HG03354 (cell line): ENCODE results near the gene PLXDC2.
A peak's percentile ranks its signal among the peaks of the same experiment; 100 is the strongest.
"Not testable (repeated sequence)": the region's sequence is repeated elsewhere in the genome, so short reads cannot be mapped to it uniquely, and the experiment has no call there.

Source experiments
- ATAC-seq: cut with Tn5 transposase; IDR thresholded peaks from one replicate; pipeline ENCODE4 v1.9.1; 2021; ENCODE audit warnings: mild to moderate bottlenecking; ENCODE audit not compliant: unreplicated experiment, poor library complexity, severe bottlenecking

The PLXDC2 gene

DNA sequence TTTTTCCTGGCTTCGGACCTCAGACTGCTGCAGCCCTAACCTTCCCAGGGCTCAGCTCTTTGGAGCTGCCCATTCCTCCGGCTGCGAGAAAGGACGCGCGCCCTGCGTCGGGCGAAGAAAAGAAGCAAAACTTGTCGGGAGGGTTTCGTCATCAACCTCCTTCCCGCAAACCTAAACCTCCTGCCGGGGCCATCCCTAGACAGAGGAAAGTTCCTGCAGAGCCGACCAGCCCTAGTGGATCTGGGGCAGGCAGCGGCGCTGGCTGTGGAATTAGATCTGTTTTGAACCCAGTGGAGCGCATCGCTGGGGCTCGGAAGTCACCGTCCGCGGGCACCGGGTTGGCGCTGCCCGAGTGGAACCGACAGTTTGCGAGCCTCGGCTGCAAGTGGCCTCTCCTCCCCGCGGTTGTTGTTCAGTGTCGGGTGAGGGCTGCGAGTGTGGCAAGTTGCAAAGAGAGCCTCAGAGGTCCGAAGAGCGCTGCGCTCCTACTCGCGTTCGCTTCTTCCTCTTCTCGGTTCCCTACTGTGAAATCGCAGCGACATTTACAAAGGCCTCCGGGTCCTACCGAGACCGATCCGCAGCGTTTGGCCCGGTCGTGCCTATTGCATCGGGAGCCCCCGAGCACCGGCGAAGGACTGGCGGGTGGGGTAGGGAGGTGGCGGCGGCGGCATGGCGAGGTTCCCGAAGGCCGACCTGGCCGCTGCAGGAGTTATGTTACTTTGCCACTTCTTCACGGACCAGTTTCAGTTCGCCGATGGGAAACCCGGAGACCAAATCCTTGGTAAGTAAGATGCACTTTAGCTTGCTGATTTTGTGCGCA lies at the start of gene PLXDC2:
TSS of gene PLXDC2 (plus strand) at position 22 of the 820 bp plus-strand sequence.
- ATAC-seq: peak; percentile 49

DNA sequence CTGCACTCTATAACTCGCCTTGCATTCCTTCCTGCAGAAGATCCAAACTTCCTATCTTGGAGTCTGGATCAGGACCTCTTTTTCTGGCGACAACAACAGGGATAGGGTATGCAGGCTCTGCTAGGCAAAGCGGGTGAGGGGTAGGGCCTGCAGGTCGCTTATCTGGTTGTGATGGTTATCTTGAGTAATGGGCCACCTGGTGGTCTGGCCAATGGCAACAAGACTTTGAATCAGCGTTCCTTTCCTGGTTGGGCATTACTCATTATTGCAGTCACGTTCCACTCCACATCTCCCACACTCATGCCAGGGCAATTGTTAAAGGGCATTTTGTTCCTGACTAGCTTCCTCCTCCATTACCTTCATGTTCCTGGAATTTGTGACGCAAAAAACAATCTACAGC lies 48.4 kb upstream of the PLXDC2 start:
- no peak for ATAC-seq

DNA sequence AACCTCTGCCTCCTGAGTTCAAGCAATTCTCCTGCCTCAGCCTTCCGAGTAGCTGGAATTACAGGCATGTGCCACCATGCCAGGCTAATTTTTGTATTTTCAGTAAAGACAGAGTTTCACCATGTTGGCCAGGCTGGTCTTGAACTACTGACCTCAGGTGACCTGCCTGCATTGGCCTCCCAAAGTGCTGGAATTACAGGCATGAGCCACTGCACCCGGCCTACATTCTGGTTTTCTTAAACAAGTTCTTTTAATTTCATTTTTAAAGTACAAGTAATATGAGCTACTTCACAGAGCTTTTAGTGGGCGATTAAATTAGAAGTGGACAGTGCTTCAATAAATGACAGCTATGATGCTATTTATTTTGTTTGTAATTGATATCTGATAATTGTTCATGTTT lies 46.4 kb upstream of the PLXDC2 start:
- ATAC-seq: not testable (repeated sequence)

DNA sequence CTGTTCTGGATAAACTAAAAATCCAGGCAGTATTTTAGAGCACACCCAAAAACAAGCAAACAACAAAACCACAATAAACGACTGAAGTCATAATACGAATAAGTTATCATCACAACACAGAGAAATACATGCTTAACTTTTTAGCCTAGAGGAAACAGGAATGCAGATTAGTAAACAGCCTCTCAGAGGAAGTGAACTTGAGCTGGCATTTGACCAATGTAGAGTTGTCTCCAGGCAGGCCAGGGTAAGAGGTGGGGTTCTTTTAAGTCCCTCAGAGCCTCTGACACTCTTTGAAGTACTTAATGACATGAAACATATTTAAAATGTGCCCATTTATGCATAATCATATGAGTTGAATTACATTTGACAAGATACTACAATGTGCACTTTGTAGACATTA lies 43.3 kb upstream of the PLXDC2 start:
- no peak for ATAC-seq

DNA sequence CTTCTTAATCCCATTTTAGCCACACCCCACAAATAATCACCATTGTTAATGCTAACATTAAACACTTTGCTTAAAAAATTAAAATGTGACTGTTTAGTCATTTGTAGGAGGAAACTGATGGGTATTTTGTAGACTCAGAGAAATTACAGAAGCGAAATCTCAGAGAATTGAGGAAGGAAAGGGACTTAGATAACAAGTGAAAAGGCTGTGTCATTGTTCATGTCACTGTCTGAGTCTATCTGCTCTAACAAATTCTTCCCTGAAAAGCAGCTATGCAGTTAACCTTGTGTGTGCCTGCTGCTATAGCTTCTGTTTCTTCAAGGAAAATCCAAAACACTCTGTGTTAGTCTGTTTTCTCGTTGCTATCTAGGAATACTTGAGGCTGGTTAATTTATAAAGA lies 40.9 kb upstream of the PLXDC2 start:
- no peak for ATAC-seq

DNA sequence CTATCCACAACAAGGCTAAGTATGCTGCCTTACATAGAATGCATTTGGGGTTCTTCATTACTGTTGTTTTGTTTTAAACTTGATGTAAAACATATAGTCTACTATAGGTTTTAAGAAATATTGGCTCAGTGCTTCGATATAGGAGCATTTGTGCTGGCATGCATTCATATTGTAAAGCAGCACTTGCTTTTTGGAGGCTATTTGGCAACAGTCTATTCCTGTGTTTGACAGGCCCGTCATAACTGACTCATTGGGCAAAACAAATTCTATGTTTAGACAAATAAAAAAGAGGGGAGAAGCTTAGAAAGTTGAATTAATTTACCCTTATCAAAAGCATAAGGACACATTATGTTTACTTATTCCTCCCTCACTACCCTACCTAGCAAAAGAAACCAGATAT lies 38.4 kb upstream of the PLXDC2 start:
- no peak for ATAC-seq

DNA sequence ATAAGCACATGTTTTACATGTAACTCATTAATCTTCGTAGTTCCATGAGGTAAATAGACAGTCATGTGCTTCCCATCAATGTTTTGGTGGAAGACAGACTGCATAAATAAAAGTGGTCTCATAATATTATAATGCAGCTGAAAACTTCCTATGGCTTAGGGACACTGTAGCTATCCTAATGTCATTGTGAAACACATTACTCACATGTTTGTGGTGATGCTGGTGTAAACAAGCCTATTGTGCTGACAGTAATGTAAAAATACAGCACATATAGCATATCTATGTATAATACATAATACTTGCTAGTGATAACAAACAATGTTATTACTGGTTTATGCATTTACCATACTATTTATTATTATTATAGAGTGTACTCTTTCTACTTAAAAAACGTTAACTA lies 37.2 kb upstream of the PLXDC2 start:
- no peak for ATAC-seq

DNA sequence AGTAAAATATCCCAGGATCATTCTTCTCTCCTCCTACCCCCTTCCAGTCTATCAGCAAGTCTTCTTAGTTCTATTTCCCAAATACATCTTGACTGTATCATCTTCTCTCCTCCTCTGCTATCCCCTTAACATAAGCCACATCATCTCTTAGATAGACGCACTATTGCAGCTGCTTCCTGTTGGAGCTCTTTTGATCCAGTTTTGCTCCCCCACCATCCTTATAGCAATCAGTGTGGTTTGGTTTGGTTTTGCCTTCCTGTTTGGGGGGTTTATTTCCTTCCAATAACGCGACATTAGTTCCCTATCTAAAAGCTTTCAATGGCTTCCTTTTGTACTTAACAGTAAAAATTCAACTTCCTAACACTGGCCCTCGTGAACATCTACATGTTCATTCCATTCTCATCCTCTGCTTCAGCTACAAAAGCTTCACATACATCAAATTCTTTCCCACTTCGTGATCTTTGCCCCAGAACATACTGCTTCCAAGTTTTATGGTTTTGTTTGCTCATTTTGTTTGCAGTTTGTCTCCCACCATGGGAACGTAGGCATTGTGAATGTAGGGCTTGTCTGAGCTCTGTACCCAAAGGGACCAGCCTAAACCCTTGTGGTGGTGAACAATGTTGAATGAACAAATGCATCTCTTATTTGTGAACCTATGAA lies 33.7 kb upstream of the PLXDC2 start:
- no peak for ATAC-seq

DNA sequence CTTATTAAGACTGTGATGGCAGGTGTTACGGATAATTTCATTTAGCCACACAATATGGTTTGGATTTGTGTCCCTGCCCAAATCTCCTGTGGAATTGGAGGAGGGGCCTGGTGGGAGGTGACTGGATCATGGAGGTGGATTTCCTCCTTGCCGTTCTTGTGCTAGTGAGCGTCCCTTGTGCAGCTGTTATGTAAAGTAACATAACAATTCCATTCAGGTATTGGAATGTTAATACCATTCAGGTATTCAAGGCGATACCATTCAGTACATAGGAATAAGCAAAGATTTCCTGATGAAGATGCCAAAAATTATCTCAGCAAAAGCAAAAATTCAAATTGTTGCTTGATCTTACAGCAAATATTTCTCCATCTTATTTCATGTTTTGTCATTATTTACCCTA lies 32.5 kb upstream of the PLXDC2 start:
- ATAC-seq: no peak

DNA sequence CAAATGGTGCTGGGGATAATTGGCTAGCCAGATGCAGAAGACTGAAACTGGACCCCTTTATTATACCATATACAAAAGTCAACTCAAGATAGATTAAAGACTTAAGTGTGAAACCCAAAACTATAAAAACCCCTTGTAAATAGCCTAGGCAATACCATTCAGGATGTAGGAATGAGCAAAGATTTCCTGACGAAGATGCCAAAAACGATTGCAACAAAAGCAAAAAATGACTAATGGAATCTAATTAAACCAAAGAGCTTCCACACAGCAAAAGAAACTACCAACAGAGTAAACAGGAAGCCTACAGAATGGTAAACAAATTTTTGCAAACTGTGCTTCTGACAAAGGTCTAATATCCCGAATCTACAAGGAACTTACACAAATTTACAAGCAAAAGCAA lies 30.9 kb upstream of the PLXDC2 start:
- no peak for ATAC-seq

DNA sequence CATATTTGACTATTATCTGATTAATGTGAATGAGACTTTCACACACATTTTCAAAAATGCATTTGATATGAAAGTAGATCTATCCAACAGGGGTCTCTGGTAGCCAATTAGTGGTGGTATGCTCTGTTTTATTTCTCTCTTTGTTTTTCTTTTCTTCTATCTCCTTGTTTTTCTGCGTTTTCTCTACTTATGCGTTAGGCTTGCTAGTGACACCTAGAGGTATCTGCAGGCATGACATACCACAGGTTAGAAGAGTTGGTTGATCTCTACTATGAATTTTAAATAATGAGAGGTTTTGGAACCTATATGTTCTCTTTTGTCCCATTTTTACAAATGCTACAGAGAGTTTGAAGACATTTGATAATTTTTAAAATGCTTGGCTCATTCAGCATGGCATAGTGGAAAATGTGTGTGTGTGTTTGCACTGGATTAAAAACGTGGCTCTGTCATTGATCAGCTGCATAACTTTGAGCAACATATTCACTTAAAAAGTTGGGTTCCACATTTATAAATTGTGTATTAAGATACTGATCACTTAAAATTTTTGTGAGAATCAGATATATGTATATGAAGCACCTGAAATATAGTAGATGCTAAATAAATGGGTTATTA lies 28.1 kb upstream of the PLXDC2 start:
- ATAC-seq: peak; percentile 86

DNA sequence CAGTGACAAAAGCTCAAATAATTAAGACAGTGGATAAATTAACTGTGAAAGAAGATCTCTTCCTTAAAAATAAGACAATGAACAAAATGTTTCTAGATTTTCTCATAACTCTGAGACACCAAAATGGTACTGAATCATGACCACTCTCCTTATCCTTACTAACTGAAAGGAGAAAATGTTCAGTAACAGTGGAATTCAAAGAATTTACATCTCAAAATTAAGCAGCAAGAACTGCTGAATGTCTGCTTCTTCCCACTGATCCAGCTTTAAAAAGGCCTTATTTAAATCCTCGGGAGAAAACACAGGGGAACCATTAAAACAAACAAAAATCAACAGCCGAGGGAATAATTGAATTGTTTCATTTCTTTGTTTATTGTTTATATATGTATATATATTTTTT lies 27.3 kb upstream of the PLXDC2 start:
- no peak for ATAC-seq

DNA sequence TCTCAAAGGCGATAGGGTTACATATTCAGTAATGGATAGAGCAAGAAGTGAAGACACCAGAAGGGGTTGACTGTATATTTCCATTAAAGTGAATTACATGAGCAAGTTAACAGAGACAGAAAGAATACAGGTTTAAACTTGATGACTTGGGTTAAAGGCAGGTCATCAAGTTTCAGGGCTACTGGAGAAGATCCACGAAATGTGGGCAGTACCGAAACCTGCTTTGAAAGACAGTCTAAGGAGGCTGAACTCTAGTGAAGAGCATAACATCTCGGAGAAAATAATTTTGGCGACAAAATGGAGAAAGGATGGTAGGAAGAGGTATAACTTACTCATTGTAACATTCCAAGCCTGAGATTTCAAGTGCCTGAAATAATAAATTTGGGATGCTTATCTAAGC lies 26.6 kb upstream of the PLXDC2 start:
- no peak for ATAC-seq

DNA sequence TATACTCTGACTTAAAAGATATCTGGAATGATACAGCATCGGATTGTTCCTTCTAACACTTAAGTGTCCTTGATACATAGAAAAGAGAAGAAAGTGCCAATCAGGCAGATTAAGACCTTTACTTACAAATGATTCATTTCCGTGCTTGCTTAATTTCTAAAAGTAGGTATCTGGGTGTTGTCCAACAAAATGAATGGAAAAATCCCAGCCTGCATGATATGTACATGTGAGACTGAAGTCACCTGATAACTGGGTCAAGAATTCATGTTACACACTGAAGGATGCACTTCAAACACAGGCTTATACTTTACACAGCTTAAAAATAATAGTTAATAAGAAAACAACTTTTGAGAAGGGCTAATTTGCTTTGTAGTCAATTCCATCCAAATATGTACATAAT lies 25.2 kb upstream of the PLXDC2 start:
- ATAC-seq: no peak

DNA sequence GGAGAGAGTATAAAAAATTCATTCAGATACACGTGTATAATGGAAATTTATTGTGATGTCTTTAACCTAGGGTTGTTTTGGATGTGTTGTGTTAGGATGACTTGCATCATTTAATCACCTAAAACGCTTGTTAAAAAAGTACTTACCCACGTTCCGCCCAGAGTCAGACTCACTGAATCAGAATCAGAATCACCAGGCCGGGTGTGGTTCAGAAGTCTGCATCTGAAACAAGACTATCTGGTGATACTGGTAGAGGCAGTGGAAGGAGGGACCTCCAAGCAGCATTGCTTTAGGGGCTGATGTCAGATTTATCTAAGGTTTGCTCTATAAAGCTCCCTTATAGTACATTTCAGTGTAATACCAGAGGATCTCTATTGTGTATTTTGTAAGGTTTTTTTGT lies 20.5 kb upstream of the PLXDC2 start:
- ATAC-seq: no peak

DNA sequence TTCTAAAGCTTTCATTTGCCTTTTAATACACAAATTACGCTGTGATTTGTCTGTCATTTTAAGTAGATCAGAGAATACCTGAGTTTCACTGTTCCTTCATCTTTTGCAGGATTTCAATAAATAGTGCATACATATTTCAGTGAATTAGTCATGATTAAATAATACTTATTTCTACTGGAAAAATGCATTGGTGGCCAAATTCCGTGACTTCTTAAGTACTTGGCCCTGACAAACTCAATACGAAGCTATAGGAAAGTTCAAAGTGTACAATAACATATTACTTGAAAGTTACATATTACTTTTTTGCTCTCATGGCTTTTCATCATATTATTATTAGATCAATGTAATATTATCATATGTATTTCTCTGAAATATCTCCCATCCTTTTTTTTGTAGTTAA lies 16.1 kb upstream of the PLXDC2 start:
- no peak for ATAC-seq

DNA sequence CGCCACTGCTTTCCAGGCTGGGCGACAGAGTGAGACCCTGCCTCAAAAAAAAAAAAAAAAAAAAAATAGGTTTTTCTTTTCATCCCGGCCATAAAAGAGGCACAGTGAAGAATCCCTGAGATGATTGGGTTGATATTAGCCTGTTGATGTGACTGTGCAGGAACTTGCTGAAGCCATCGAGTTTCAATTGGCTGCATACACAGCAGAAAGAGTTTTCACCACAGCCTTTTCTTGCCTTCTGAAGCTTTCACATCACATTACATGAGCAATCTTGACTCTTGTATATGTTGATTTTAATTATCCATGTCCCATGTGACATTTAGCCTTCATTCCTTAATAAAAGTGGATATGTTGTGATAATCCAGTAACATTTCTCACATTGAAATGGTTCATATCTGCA lies 14.9 kb upstream of the PLXDC2 start:
- ATAC-seq: no peak

DNA sequence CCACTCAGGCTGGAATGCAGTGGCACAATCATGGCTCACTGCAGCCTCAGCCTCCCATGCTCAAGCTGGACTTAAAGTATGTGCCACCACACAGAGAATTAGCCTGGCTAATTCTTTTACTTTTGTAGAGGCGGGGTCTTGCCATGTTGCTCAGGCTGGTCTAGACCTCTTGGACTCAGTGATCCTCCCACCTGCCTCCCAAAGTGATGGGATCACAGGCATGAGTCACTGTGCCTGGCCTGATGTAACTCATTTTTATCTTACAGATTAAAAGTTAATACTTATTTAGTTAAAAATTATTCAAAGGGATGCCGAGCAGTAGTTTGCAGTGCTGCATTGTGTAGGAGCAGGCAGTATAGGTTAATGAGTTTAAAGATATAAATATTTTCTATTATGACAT lies 12.6 kb upstream of the PLXDC2 start:
- ATAC-seq: no peak

DNA sequence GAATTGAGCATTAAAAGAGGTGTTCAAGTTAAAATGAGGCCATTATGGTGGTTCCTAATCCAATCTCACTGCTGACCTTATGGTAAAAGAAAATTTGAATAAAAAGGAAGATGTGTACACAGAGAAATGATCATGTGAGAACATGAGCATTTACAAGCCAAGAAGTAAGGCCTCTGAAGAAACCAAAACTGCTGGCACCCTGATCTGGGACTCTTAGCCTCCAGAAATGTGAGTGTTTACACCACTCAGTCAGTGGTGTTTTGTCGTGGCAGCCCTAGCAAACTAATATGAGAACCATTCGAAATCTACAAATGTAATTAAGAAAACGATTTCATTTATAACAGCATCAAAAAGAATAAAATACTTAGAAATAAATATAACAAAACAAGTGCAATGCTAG lies 6.8 kb upstream of the PLXDC2 start:
- ATAC-seq: no peak

DNA sequence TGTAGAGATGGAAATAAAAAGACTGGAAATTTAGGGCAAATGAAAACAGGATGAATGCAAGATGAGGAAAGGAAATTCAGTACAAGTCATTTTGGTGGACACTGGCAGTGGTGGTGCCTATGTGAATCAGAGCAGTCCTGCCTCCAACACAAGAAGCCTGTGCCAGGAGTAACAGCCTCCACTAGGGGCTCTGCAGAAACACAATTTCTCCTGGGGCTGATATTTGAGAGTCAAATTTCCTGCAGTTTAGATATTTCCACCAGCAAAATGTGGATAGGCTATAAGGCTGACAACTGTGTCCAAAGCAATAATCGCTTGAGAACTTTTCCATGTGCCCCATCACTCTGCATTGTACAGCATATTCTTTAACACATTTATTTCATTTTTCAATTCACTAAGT lies 4.7 kb upstream of the PLXDC2 start:
- no peak for ATAC-seq

DNA sequence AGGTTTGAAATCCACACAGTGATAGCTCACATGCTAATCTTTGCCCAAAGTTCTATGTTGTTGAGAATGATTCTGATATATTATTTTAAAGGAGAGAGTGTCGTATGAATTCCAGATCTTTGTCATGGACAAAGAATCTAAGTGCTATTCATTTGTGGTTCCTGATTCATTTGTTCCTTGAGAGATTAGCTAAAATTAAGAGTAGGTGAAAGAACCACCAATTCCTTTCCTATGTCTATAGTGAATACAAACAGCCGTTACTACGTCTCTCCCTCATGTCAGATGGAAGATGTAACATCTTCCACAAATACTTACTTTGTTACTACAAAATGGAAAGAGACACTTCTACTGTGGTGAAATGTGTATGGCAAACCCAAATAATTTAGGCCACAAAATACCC lies 3.3 kb upstream of the PLXDC2 start:
- no peak for ATAC-seq
